Brain microvascular endothelial cell (primary cell): Measurements from ENCODE around the gene DENND5B.

ENCODE experiments used
- DNase-seq: peaks from one replicate; pipeline ENCODE4 v3.0.0-alpha.2; 2020
- H3K27ac ChIP-seq: fragments of 250-450 bp; sonication (Bioruptor Pico); 2 replicates; pipeline ENCODE4 v1.5.1; 2020; ENCODE audit warnings: mild to moderate bottlenecking, moderate library complexity
- H3K27me3 ChIP-seq: fragments of 250-450 bp; sonication (Bioruptor Pico); replicated peaks from 2 replicates; pipeline ENCODE4 v1.5.1; 2020; ENCODE audit warnings: mild to moderate bottlenecking
- H3K36me3 ChIP-seq: fragments of 250-450 bp; sonication (Bioruptor Pico); replicated peaks from 2 replicates; pipeline ENCODE4 v1.5.1; 2020; ENCODE audit warnings: mild to moderate bottlenecking
- H3K4me3 ChIP-seq: 2 replicates; pipeline ENCODE4 v1.5.1; 2011; ENCODE audit warnings: low read depth, mild to moderate bottlenecking, control low read depth, low read length, moderate library complexity
- in situ Hi-C: cut with HindIII; loops from 2 replicates; pipeline ENCODE4 v1.10.0; 2017; ENCODE audit warnings: low sequenced_read_pairs, low pct_ligation_motif_present
- TF ChIP-seq, protein P1 (sequence below): IDR thresholded peaks from 2 replicates; pipeline ENCODE4 v1.5.1; 2011; ENCODE audit warnings: low read depth, mild to moderate bottlenecking, moderate library complexity, low read length, control low read depth, inconsistent platforms; ENCODE audit errors: missing control alignments

Gene DENND5B

DNA sequence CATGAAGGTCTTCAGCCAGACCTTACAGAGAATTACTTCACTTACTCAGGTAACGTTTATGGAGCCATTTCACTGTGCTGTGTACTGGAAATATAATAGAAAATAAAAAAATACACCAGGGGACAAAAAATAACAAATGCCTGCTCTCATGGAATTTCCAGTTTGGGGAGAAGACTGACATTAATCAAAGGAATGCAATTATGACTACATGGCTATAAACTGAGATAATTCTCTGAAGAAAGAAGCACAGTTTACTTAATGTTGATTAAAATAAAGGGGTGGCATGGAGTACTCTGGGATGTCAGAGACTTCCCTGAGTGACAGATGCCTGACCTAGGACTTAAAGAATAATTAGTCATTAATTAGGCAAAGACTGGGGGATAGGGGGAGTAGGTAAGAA lies 59.0 kb downstream of the DENND5B start:
- Histone ChIP-seq H3K36me3 (no peaks in the 10 kb centered on the region), H3K27ac (no peak overlapping the region), H3K27me3 (no peaks in the 10 kb centered on the region), H3K4me3 (no peak overlapping the region)
- in situ Hi-C loops: no loop called here
- DNase-seq: no peak
- TF ChIP-seq, protein P1, sequence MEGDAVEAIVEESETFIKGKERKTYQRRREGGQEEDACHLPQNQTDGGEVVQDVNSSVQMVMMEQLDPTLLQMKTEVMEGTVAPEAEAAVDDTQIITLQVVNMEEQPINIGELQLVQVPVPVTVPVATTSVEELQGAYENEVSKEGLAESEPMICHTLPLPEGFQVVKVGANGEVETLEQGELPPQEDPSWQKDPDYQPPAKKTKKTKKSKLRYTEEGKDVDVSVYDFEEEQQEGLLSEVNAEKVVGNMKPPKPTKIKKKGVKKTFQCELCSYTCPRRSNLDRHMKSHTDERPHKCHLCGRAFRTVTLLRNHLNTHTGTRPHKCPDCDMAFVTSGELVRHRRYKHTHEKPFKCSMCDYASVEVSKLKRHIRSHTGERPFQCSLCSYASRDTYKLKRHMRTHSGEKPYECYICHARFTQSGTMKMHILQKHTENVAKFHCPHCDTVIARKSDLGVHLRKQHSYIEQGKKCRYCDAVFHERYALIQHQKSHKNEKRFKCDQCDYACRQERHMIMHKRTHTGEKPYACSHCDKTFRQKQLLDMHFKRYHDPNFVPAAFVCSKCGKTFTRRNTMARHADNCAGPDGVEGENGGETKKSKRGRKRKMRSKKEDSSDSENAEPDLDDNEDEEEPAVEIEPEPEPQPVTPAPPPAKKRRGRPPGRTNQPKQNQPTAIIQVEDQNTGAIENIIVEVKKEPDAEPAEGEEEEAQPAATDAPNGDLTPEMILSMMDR: no peak

GRCh38 chr12:31528095-31528494 lies 62.8 kb downstream of the DENND5B start:
- in situ Hi-C loops: no loop called here
- H3K4me3 ChIP-seq: no peak overlapping the region
- H3K27ac ChIP-seq: no peak overlapping the region
- TF ChIP-seq, protein P1: no peak
- DNase-seq: no peak
- H3K27me3 ChIP-seq: no peaks in the 10 kb centered on the region
- H3K36me3 ChIP-seq: no peaks in the 10 kb centered on the region

GRCh38 chr12:31527083-31527482 lies 63.9 kb downstream of the DENND5B start:
- no peaks in the 10 kb centered on the region for H3K27me3 ChIP-seq
- no peaks in the 10 kb centered on the region for H3K36me3 ChIP-seq
- in situ Hi-C loops: no loop called here
- H3K27ac ChIP-seq: no peak overlapping the region
- no peak overlapping the region for H3K4me3 ChIP-seq
- DNase-seq: no peak
- TF ChIP-seq, protein P1: no peak

- in situ Hi-C loops: no loop called here
- Histone ChIP-seq H3K4me3 (no peak overlapping the region), H3K27me3 (no peaks in the 10 kb centered on the region), H3K27ac (no peak overlapping the region), H3K36me3 (no peaks in the 10 kb centered on the region)
- TF ChIP-seq, protein P1: no peak
- no peak for DNase-seq
These were observed 64.8 kb downstream of the DENND5B start for GRCh38 chr12:31526158-31526546.

- Histone ChIP-seq H3K27ac (no peak overlapping the region), H3K36me3 (no peaks in the 10 kb centered on the region), H3K27me3 (no peaks in the 10 kb centered on the region), H3K4me3 (no peak overlapping the region)
- DNase-seq: no peak
- TF ChIP-seq, protein P1: no peak
- in situ Hi-C loops: no loop called here
These were observed 65.3 kb downstream of the DENND5B start for GRCh38 chr12:31525496-31526157.
